HUES48 (cell line): Measurements from ENCODE around the gene OLFM1.
"Not testable (repeated sequence)": the region's sequence is repeated elsewhere in the genome, so short reads cannot be mapped to it uniquely, and the experiment has no call there.

Source experiments
- H3K27ac ChIP-seq: one replicate; pipeline ENCODE4 v1.7.0; 2013; ENCODE audit warnings: low read depth, low read length, inconsistent platforms
- H3K27me3 ChIP-seq: 2 replicates; pipeline ENCODE4 v1.6.1; 2013; ENCODE audit warnings: mild to moderate bottlenecking, low read length; ENCODE audit not compliant: control insufficient read depth, insufficient read depth
- H3K36me3 ChIP-seq: 2 replicates; pipeline ENCODE4 v1.6.1; 2013; ENCODE audit warnings: low read length; ENCODE audit not compliant: control insufficient read depth, insufficient read depth
- H3K4me1 ChIP-seq: 2 replicates; pipeline ENCODE4 v1.6.1; 2013; ENCODE audit warnings: mild to moderate bottlenecking, low read length; ENCODE audit not compliant: control insufficient read depth, insufficient read depth
- H3K4me3 ChIP-seq: 2 replicates; pipeline ENCODE4 v1.5.1; 2013; ENCODE audit warnings: mild to moderate bottlenecking, low read depth, low read length
- H3K9ac ChIP-seq: 2 replicates; pipeline ENCODE4 v1.6.1; 2013; ENCODE audit warnings: mild to moderate bottlenecking, low read depth, low read length, moderate library complexity
- H3K9me3 ChIP-seq: 2 replicates; pipeline ENCODE4 v1.6.1; 2013; ENCODE audit warnings: low read length; ENCODE audit not compliant: control insufficient read depth, insufficient read depth

OLFM1 gene

GRCh38 chr9:135149901-135150300 is 62.4 kb downstream of the OLFM1 start:
- H3K4me1 ChIP-seq, H3K27ac ChIP-seq, H3K36me3 ChIP-seq, H3K9ac ChIP-seq, H3K4me3 ChIP-seq, H3K9me3 ChIP-seq, H3K27me3 ChIP-seq: not testable (repeated sequence)

DNA sequence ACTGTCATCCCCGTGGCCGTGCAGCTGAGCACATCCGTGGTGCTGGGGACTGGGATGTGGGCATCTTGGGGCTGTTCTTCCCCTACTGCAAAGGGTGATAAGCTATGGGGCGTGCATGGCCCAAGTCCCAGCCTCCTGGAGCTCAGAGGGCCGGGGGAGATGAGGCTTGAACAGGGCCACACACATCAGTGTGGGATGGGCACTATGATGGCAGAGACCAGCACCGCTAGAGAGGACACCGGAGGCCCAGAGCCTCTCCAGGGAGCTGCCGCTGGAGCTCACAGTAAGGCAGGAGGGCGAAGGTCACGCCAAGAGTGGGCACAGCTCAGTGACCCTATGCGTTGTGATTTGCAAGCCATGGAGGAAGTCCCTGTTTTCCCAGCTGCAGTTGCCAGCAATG is 63.5 kb downstream of the OLFM1 start:
- Histone ChIP-seq H3K9me3 (no peaks in the 10 kb centered on the region), H3K4me1 (peaks cover 4% of the 10 kb centered on the region), H3K27ac (no peak overlapping the region), H3K27me3 (no peaks in the 10 kb centered on the region), H3K4me3 (no peak overlapping the region), H3K9ac (no peak overlapping the region), H3K36me3 (no peaks in the 10 kb centered on the region)

DNA sequence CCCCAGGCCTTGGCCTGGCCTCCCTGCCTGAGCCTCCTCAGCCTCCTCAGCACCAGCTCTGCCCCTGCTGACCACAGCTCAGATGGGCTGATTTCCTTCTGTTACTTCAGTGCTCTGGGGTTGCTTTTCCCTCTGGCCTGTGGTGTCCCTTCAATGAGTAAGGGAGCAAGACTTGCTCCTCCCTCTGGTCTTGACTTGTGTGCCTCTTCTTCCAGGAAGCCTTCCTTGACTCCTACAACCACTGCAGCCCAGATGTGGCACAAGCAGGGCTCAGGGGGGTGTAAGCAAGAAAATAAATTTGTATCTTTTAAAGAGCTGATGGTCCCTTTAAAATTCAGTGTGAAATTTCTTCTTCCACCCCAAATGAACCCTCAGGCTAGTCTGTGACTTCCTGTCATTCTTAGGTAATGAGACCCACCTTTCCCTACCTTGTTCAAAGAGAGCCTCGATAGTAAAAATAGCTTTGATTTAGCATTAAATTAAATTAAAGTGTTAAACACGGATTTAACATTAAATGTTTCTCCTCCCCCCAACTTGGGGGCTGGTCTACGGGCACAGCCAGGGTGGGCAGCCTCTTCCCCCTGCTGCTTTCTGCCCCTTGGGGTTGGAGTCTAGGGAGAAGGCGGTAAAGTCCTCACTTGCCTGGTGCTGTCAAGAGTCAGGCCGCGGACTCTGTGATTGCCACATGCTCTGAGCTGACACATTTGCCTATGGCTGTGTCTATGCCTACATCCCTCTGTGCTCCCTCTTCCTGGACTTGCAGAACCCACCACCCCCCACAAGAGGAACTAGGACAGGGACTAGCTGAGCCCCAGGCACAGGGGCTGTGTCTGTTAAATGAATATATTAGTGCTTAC is 64.5 kb downstream of the OLFM1 start:
- Histone ChIP-seq H3K27me3 (no peaks in the 10 kb centered on the region), H3K9me3 (no peaks in the 10 kb centered on the region), H3K36me3 (no peaks in the 10 kb centered on the region), H3K4me1 (peaks cover 4% of the 10 kb centered on the region), H3K4me3 (no peak overlapping the region), H3K27ac (no peak overlapping the region), H3K9ac (no peak overlapping the region)

GRCh38 chr9:135152614-135153334 is 65.3 kb downstream of the OLFM1 start:
- Histone ChIP-seq H3K9me3 (no peaks in the 10 kb centered on the region), H3K27ac (no peak overlapping the region), H3K27me3 (no peaks in the 10 kb centered on the region), H3K4me3 (no peak overlapping the region), H3K9ac (no peak overlapping the region), H3K4me1 (peaks cover 4% of the 10 kb centered on the region), H3K36me3 (no peaks in the 10 kb centered on the region)

DNA sequence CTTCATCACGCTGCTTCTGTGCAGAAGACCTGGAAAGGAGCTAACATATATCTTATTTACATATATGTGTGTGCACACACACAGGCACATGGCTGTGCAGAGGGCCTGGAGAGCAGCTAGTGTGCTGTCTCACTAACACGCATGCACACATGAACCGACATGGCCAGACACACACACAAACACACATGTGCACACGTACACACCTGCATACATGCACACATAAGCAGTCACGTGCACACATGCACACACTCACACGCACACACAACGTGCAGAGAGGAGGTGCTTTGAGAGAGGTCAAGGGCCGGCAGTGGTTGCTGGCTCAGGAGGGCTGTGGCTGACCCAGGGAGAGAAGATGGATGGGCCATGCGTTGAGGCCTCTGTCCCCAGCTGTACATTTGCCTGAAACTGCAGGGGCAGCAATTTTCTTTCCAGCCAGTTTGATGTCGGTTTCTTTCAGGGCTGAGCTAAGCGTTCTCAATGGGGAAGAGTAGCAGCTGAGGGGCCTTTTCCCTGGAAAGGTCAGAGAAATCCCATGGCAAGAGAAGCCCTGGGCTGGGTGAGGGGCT is 66.7 kb downstream of the OLFM1 start:
- H3K9ac ChIP-seq, result no peak overlapping the region
- H3K4me3 ChIP-seq, result no peak overlapping the region
- H3K27ac ChIP-seq, result no peak overlapping the region
- no peaks in the 10 kb centered on the region for H3K36me3 ChIP-seq
- H3K9me3 ChIP-seq, result no peaks in the 10 kb centered on the region
- H3K27me3 ChIP-seq, result no peaks in the 10 kb centered on the region
- peaks cover 4% of the 10 kb centered on the region for H3K4me1 ChIP-seq

GRCh38 chr9:135155396-135155795 is 67.9 kb downstream of the OLFM1 start:
- Histone ChIP-seq H3K4me1 (peaks cover 4% of the 10 kb centered on the region), H3K9ac (no peak overlapping the region), H3K9me3 (no peaks in the 10 kb centered on the region), H3K4me3 (no peak overlapping the region), H3K27ac (no peak overlapping the region), H3K36me3 (no peaks in the 10 kb centered on the region), H3K27me3 (no peaks in the 10 kb centered on the region)

- no peaks in the 10 kb centered on the region for H3K27me3 ChIP-seq
- no peaks in the 10 kb centered on the region for H3K9me3 ChIP-seq
- no peak overlapping the region for H3K27ac ChIP-seq
- no peak overlapping the region for H3K4me3 ChIP-seq
- H3K36me3 ChIP-seq, result no peaks in the 10 kb centered on the region
- H3K4me1 ChIP-seq, result peaks cover 4% of the 10 kb centered on the region
- H3K9ac ChIP-seq, result no peak overlapping the region
These were observed 69.3 kb downstream of the OLFM1 start for GRCh38 chr9:135156525-135157510.

GRCh38 chr9:135157856-135158563 is 70.5 kb downstream of the OLFM1 start:
- no peaks in the 10 kb centered on the region for H3K4me1 ChIP-seq
- no peak overlapping the region for H3K9ac ChIP-seq
- no peak overlapping the region for H3K4me3 ChIP-seq
- H3K27me3 ChIP-seq, result no peaks in the 10 kb centered on the region
- H3K27ac ChIP-seq, result no peak overlapping the region
- H3K9me3 ChIP-seq, result no peaks in the 10 kb centered on the region
- no peaks in the 10 kb centered on the region for H3K36me3 ChIP-seq

- Histone ChIP-seq H3K27me3 (no peaks in the 10 kb centered on the region), H3K4me3 (no peak overlapping the region), H3K9ac (no peak overlapping the region), H3K4me1 (no peaks in the 10 kb centered on the region), H3K36me3 (no peaks in the 10 kb centered on the region), H3K9me3 (no peaks in the 10 kb centered on the region), H3K27ac (no peak overlapping the region)
These were observed 71.1 kb downstream of the OLFM1 start for GRCh38 chr9:135158564-135158937.

DNA sequence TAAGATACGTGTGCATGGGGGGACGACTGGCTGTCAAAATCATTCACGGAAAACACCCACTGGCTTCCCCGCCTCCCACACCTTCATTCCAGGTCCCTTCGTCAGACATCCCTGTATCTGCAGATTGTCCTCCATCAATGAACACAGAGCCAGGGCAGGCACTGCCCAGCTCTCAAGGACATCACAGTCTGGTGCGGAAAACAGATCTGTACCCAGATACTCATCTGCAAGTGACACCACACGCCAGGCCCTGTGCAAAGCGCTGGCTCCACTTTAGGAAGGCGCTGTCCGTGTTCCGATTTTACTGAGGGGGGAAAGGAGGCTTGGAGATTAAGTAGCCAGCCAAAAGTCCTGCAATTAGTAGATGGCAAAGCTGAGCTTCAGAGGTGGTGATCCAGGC is 72.3 kb downstream of the OLFM1 start:
- no peaks in the 10 kb centered on the region for H3K27me3 ChIP-seq
- H3K27ac ChIP-seq, result no peak overlapping the region
- H3K36me3 ChIP-seq, result no peaks in the 10 kb centered on the region
- no peak overlapping the region for H3K9ac ChIP-seq
- no peaks in the 10 kb centered on the region for H3K4me1 ChIP-seq
- H3K4me3 ChIP-seq, result no peak overlapping the region
- no peaks in the 10 kb centered on the region for H3K9me3 ChIP-seq
